Hematopoietic multipotent progenitor cell treated with erythropoietin and hydrocortisone succinate and interleukin-3 and kit ligand, for 15 days (in vitro differentiated cells): ENCODE results near the gene TLDC2.
"Not testable (repeated sequence)": the region's sequence is repeated elsewhere in the genome, so short reads cannot be mapped to it uniquely, and the experiment has no call there.

Source experiments
- DNase-seq: peaks from one replicate; pipeline ENCODE4 v3.0.0-alpha.2; 2015; ENCODE audit warnings: low spot score

Gene TLDC2

DNA sequence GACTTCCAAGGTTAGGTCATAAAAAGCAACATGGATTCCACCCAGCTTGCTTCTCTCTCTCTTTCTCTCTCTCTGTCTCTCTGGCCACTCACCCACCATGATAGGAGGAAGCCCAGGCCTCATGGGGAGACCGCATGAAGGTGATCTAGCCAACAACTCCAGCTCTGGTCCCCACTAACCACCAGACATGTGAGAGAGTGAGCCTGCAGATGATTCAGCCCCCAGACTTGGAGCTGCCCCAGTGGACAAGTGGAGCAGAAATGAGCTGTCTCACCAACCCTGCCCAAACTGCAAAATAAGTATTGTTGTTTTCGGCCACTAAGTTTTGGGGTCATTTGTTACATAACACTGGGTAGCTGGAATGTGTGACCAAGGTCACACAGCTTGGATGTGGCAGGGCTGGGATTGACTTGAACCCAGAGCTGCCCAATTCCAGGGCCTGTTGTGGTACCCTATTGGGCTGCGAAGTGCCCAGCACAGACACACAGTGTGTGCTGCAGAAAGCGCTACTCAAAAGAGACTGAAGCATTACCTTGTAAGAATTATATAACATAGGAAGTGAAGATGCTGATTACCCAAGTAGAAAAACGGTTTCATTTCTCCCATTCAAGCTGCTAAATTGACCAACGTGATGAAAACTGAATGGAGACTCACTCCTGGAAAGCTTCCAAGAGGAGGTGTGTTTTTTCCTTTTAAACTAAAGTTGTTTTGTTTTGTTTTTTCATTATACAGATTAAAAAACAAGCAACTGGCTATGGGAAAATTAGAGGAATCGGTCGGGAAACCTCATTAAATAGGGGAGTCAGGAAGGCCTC lies 9.1 kb upstream of the TLDC2 start:
- no peak for DNase-seq

DNA sequence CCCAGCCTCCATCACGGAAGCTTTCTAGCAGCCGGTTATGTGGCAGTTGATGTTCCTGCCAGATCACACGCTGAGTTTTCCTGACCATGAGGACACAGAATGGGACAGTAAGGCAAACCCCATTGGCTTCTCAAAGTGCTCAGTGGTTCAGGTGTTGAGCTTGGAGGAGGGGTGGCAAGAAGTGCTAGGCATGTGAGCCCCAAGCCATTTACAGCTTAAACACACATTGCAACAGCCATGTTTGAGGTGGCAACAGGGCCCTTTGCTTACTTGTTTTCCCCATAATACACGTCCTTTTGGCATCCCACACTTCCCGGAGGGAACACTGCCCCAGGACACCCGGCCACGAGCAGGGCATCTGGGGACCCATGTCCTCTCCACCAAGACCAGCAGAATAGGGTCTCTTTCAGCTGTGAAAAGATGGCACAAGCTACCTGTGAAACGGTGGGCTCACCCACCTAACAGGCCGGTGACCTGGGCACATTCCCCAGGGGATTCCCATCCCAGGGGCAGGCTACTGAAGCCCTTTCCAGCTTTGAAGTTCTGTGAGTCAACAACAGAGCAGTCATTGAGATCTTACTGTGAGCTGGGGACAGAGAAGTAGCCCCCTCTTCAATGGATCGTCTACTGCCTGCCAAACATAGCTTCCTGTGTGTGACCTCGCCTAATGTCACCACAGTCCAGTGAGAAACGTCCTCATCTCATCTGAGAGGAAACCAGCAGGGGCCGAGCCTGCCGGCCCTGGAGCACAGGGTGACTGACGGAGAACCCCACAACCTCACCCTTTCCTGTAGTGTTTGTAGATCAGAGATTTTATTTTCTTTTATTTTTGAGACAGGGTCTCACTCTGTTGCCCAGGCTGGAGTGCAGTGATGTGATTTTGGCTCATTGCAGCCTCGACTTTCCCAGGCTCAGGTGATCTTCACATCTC lies 4.0 kb upstream of the TLDC2 start:
- no peak for DNase-seq

DNA sequence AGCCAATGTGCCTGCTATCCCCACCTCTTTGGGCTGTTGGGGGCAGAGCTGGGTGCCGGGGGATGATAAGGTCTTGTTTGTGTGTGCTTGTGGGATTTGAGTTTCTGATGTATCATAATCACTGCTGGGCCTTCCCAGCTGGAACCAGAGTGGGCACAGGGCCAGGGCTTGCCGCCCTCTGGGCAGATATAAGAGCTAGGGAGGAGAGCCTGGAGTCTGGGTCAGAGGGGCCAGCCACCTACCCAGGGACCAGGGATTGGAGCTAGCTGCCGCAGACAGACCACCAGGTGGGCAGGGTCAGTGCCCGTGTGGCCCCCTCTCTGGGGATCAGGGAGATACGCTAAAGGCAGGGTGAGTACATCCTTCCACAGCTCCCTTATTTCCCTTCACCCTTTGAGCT lies 3.1 kb upstream of the TLDC2 start:
- no peak for DNase-seq

GRCh38 chr20:36873498-36874189 lies 2.3 kb upstream of the TLDC2 start:
- DNase-seq: no peak

GRCh38 chr20:36875093-36875492 lies 845 bp upstream of the TLDC2 start:
- DNase-seq: not testable (repeated sequence)

DNA sequence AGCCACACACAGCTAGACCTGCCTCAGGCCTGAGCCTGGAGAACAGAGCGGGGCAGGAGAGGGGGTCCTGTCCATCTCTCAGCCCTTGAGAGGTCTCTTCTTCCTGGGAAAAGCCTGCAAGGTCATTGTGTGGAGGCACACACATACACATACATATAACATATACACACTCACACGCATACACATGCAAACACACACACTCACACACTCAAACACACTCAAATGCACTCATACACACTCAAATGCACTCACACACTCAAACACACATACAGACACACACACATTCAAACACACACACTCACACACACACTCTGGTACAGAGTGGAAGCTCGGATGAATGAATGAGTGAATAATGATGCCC lies 515 bp downstream of the TLDC2 start:
- no peak for DNase-seq

- no peak for DNase-seq
Measured at GRCh38 chr20:36878941-36879340, 3.0 kb downstream of the TLDC2 start.

- no peak for DNase-seq
Measured at GRCh38 chr20:36880741-36881250, 4.9 kb downstream of the TLDC2 start.

GRCh38 chr20:36881331-36881730 lies 5.4 kb downstream of the TLDC2 start:
- DNase-seq: no peak

- no peak for DNase-seq
Measured at GRCh38 chr20:36881888-36882287, 6.0 kb downstream of the TLDC2 start.

DNA sequence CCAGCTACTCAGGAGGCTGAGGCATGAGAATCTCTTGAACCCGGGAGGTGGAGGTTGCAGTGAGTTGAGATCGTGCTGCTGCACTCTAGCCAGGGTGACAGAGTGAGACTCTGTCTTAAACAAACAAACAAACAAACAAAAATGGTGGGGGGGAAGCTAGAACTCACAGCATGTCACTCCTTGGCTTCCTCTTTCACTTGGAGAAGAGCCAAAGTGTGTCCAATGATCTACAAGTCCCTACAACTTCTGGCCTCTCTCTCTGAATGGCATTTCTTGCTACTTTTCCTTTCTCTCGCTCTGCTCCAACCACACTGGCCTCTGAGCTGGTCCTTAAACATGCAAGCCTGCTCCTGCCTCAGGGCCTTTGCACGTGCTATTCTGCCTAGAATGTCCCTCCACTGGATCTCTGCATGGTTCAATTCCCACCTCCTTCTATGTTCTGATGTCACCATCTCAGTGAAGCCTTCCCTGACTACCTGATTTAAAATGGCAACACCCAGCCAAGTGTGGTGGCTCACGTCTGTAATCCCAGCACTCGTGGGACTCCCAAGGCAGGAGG lies 8.1 kb downstream of the TLDC2 start:
- no peak for DNase-seq

DNA sequence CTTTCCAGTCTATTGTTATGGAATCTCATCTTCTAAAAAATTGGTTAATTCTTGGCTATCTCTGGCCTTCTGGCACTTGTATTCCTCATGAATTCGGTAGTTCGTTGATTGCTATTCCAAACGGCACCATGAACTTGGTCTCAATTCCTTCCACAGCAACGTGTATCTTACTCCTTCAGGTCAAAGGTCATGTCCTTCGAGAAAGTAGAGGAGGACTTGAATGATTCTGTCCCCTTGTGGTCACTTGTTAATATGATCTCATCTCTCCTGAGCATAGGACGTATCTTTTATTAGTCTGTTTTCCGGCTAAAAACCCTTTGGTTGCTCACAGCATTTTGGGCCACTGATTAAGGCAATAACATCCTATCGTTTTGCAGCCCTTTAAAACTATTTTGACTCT lies 9.4 kb downstream of the TLDC2 start:
- DNase-seq: no peak

- DNase-seq: peak; percentile 79
Measured at GRCh38 chr20:36886859-36887751, 11.2 kb downstream of the TLDC2 start.

DNA sequence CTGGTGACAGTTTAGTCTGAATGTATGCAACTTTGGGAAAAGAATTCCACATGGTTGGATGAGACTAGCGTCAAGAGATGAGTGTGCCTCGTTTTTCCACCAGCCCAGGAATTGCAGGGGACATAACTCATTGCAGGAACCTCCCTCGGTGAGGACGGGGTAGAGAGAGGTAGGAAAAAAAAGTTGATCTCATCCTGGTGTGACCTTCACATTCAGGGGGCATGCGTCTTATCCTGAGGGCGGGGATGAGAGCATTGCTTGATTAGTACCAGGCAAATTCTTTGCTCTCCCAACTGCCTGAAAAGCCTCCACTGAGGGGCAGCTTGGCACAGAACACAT lies 11.8 kb downstream of the TLDC2 start:
- no peak for DNase-seq

DNA sequence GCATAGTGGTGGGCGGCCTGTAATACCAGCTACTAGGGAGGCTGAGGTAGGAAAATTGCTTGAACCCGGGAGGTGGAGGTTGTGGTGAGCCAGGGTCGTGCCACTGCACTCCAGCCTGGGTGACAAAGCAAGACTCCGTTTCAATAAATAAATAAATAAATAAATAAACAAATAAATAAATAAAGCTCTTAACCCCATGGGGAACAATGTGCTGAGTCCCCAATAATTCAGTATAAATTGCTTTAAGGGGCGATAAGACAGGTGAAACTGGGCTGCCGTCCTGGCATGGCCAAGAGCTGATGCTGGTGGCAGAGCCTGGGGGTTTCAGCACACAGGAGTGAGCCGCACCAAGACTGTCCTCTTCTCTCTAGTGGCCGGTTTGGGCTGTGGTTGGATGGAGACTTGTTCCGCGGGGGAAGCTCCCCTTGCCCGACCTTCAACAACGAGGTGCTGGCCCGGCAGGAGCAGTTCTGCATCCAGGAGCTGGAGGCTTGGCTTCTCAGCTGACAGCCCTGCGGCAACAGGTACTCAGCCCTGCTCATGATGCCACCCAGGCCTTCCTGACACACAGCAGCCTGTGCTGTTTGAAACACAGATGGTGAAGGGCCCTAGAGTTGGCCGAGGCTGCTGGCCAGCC lies 13.1 kb downstream of the TLDC2 start:
- no peak for DNase-seq

DNA sequence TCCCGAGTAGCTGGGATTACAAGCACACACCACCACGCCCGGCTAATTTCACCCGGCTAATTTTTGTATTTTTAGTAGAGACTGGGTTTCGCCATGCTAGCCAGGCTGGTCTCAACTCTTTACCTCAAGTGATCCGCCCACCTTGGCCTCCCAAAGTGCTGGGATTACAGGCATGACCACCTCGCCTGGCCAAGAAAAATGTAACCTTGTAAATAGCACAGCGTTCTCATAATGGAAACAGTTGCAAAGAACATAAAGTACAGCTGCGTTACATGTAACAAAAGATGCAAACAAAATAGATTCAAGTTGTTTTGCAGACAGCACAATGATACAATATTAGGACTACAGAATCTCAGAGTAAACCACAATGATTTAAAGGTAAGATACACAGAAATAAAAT lies 14.6 kb downstream of the TLDC2 start:
- no peak for DNase-seq

- DNase-seq: no peak
Measured at GRCh38 chr20:36891211-36891610, 15.3 kb downstream of the TLDC2 start.

DNA sequence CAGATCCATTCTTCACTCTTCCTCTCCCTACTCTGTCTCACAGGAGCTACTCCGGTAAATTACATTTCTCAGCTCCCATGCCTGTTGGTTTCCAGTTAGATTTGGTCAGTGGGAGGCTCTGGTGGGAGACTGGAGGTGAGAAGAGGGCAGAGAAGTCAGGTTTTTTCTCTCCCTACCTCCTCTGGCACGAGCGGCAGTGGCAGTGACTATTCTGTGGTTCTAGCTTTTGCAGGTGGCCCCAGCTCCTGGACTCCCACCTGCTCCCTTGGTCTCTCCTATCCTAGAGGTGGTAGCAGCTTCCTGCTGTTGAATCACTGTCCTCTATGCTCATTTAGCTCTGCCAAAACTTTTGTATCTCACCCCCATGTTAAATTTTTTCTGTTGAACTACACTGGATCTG lies 17.9 kb downstream of the TLDC2 start:
- DNase-seq: no peak

- no peak for DNase-seq
Measured at GRCh38 chr20:36895036-36895435, 19.1 kb downstream of the TLDC2 start.

GRCh38 chr20:36904690-36905089 lies 28.8 kb downstream of the TLDC2 start:
- DNase-seq: no peak

DNA sequence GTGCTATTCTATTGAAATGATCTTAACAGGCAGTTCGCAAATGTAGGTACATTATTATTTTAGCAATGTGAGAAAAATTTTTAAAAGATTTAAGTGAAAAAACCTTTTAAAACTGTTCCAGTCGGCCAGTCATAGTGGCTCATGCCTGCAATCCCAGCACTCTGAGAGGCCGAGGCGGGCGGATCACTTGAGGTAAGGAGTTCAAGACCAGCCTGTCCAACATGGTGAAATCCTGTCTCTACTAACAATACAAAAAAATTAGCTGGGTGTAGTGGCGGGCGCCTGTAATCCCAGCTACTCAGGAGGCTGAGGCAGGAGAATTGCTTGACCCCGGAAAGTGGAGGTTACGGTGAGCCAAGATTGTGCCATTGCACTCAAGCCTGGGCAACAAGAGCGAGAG lies 29.6 kb downstream of the TLDC2 start:
- DNase-seq: not testable (repeated sequence)
